ENCODE results near the gene ZSWIM8. TPM values are rescaled to one million over a fixed set of nuclear protein-coding genes. Genes with fewer than 3 reads are reported as not detected.
A peak's percentile ranks its signal among the peaks of the same experiment; 100 is the strongest.

ZSWIM8 gene
- total and polyA plus RNA-seq, 8 donors = 43.4 to 325 (median 79.6) TPM

- Histone ChIP-seq H3K4me3 (no peak overlapping the region), H3K27me3 (no peaks in the 10 kb centered on the region), H3K4me1 (peaks cover 13 to 26% (median 22%) of the 10 kb centered on the region in 4 donors), H3K36me3 (peaks cover 67 to 72% (median 71%) of the 10 kb centered on the region in 4 donors), H3K27ac (no peak overlapping the region), H3K9me3 (no peaks in the 10 kb centered on the region)
- WGBS, 5 donors = 91 to 95% (median 91%) methylated on average over 5 of the region's 5 CpGs
- no peak for DNase-seq
- intact Hi-C loops (cut with DNase I; ENCODE audit: low total_unique reads) = no loop called here
- TF ChIP-seq, protein P1, sequence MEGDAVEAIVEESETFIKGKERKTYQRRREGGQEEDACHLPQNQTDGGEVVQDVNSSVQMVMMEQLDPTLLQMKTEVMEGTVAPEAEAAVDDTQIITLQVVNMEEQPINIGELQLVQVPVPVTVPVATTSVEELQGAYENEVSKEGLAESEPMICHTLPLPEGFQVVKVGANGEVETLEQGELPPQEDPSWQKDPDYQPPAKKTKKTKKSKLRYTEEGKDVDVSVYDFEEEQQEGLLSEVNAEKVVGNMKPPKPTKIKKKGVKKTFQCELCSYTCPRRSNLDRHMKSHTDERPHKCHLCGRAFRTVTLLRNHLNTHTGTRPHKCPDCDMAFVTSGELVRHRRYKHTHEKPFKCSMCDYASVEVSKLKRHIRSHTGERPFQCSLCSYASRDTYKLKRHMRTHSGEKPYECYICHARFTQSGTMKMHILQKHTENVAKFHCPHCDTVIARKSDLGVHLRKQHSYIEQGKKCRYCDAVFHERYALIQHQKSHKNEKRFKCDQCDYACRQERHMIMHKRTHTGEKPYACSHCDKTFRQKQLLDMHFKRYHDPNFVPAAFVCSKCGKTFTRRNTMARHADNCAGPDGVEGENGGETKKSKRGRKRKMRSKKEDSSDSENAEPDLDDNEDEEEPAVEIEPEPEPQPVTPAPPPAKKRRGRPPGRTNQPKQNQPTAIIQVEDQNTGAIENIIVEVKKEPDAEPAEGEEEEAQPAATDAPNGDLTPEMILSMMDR (IDR thresholded peaks at IDR 0.05) = no peak
- TF ChIP-seq EP300 (IDR thresholded peaks at IDR 0.05) (no peak), POLR2AphosphoS5 (IDR thresholded peaks at IDR 0.05) (no peak), POLR2A (IDR thresholded peaks at IDR 0.05) (no peak)
Measured at GRCh38 chr10:73769396-73769795, 16.0 kb upstream of the ZSWIM8 start.

GRCh38 chr10:73771722-73772280, 13.6 kb upstream of the ZSWIM8 start:
- intact Hi-C loops (cut with DNase I; ENCODE audit: low total_unique reads) = no loop called here
- no peak for TF ChIP-seq EP300 (IDR thresholded peaks at IDR 0.05)
- TF ChIP-seq, protein P1 (IDR thresholded peaks at IDR 0.05) = peak in 1 of 7 experiments; percentile 6

DNA sequence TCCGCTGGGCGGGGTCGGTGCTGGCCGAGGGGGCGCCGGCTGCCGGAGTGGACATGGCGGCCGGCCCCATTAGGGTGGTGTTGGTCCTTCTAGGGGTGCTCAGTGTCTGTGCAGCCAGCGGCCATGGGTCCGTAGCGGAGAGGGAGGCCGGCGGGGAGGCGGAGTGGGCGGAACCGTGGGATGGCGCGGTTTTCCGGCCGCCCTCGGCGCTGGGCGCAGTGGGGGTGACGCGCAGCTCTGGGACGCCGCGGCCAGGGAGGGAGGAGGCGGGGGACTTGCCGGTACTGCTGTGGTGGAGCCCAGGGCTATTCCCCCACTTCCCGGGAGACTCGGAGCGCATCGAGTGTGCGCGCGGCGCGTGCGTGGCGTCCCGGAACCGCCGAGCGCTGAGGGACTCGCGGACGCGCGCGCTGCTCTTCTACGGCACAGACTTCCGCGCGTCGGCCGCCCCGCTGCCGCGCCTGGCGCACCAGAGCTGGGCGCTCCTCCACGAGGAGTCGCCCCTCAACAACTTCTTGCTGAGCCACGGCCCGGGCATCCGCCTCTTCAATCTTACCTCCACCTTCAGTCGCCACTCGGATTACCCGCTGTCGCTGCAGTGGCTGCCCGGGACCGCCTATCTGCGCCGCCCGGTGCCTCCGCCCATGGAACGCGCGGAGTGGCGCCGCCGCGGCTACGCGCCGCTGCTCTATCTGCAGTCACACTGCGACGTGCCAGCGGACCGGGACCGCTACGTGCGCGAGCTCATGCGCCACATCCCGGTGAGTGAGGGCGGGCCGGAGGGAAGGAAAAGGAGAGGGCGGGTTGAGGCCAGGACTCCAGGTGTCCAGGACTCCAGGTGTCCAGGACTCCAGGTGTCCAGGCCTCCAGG, 12.9 kb upstream of the ZSWIM8 start:
- no peaks in the 10 kb centered on the region for H3K27me3 ChIP-seq
- intact Hi-C loops (cut with DNase I; ENCODE audit: low total_unique reads) = no loop called here
- peak overlapping the region; percentile 74 to 87 (median 80) for H3K4me3 ChIP-seq
- no peaks in the 10 kb centered on the region for H3K9me3 ChIP-seq
- H3K27ac ChIP-seq = peak overlapping the region; percentile 90 to 99 (median 97)
- 0 to 1% (median 0%) methylated on average over 19 to 101 of the region's 101 CpGs for WGBS, 5 donors
- DNase-seq = peak; percentile 80 to 93
- H3K36me3 ChIP-seq = peaks cover 36 to 67% (median 65%) of the 10 kb centered on the region in 4 donors
- peaks cover 23 to 41% (median 34%) of the 10 kb centered on the region in 4 donors for H3K4me1 ChIP-seq
- TF ChIP-seq POLR2A (IDR thresholded peaks at IDR 0.05) (peak in 2 of 4 donors; percentile 24 to 33), EP300 (IDR thresholded peaks at IDR 0.05) (no peak), POLR2AphosphoS5 (IDR thresholded peaks at IDR 0.05) (peak; percentile 86 to 94 (median 89))

More at GRCh38 chr10:73771722-73772280, 13.6 kb upstream of the ZSWIM8 start:
- peak overlapping the region; percentile 74 to 87 (median 80) for H3K4me3 ChIP-seq
- peak; percentile 85 to 96 for DNase-seq
- peak overlapping the region; percentile 90 to 99 (median 97) for H3K27ac ChIP-seq
- H3K9me3 ChIP-seq = no peaks in the 10 kb centered on the region
- H3K27me3 ChIP-seq = no peaks in the 10 kb centered on the region
- peaks cover 43 to 71% (median 65%) of the 10 kb centered on the region in 4 donors for H3K36me3 ChIP-seq
- H3K4me1 ChIP-seq = peaks cover 23 to 41% (median 34%) of the 10 kb centered on the region in 4 donors
- WGBS, 5 donors = 11 to 23% (median 16%) methylated on average over 16 to 17 of the region's 17 CpGs

GRCh38 chr10:73773152-73773879, 12.1 kb upstream of the ZSWIM8 start:
- peaks cover 33 to 66% (median 63%) of the 10 kb centered on the region in 4 donors for H3K36me3 ChIP-seq

More at GRCh38 chr10:73773152-73773879, 12.1 kb upstream of the ZSWIM8 start:
- peak in 1 of 2 donors; percentile 34 for DNase-seq
- H3K27ac ChIP-seq = peak overlapping the region; percentile 90 to 99 (median 97)
- H3K4me3 ChIP-seq = peak overlapping the region; percentile 74 to 87 (median 80)
- no peaks in the 10 kb centered on the region for H3K27me3 ChIP-seq
- H3K4me1 ChIP-seq = peaks cover 23 to 42% (median 34%) of the 10 kb centered on the region in 4 donors
- H3K9me3 ChIP-seq = no peaks in the 10 kb centered on the region
- intact Hi-C loops (cut with DNase I; ENCODE audit: low total_unique reads) = no loop called here
- WGBS, 5 donors = 0 to 2% (median 2%) methylated on average over 26 to 29 of the region's 29 CpGs
- TF ChIP-seq POLR2AphosphoS5 (IDR thresholded peaks at IDR 0.05) (no peak), POLR2A (IDR thresholded peaks at IDR 0.05) (no peak), EP300 (IDR thresholded peaks at IDR 0.05) (no peak)
- TF ChIP-seq, protein P1 (IDR thresholded peaks at IDR 0.05) = no peak

Measured in stomach (tissue), 9 donors.